GM23338 (cell line): ENCODE measurements around the gene GBF1. TPM values are rescaled to one million over a fixed set of nuclear protein-coding genes. Genes with fewer than 3 reads are reported as not detected.

Source experiments
- ATAC-seq: fragments of 200-7000 bp; cut with Tn5 transposase; 3 replicates; pipeline ENCODE4 v1.9.1; 2020
- DNase-seq: peaks from one replicate; pipeline ENCODE4 v3.0.0-alpha.2; 2015; ENCODE audit warnings: low spot score
- H2AFZ ChIP-seq: fragments of 200-600 bp; sonication (generic); 2 replicates; pipeline ENCODE4 v1.8.0; 2016; ENCODE audit warnings: antibody characterized with exemption, mild to moderate bottlenecking, moderate library complexity
- H3F3A ChIP-seq: fragments of 200-600 bp; sonication (generic); replicated peaks from 2 replicates; pipeline ENCODE4 v1.8.0; 2017; ENCODE audit warnings: antibody characterized with exemption, mixed run types, low read depth
- H3K27ac ChIP-seq: fragments of 200-600 bp; sonication (generic); 2 replicates; pipeline ENCODE4 v1.6.1; 2016; ENCODE audit warnings: low read depth
- H3K27me3 ChIP-seq: fragments of 200-600 bp; sonication (generic); 2 replicates; pipeline ENCODE4 v1.8.0; 2016; ENCODE audit warnings: mild to moderate bottlenecking, mixed run types, moderate library complexity; ENCODE audit not compliant: insufficient read depth
- H3K36me3 ChIP-seq: fragments of 200-600 bp; sonication (generic); 2 replicates; pipeline ENCODE4 v1.8.0; 2016; ENCODE audit warnings: mild to moderate bottlenecking; ENCODE audit not compliant: insufficient read depth
- H3K4me1 ChIP-seq: fragments of 200-600 bp; sonication (generic); 2 replicates; pipeline ENCODE4 v1.8.0; 2016; ENCODE audit warnings: mild to moderate bottlenecking, moderate library complexity; ENCODE audit not compliant: insufficient read depth
- H3K4me2 ChIP-seq: fragments of 200-600 bp; sonication (generic); 2 replicates; pipeline ENCODE4 v1.7.1; 2017; ENCODE audit warnings: mixed run types
- H3K4me3 ChIP-seq: fragments of 200-600 bp; sonication (generic); 2 replicates; pipeline ENCODE4 v1.6.1; 2016; ENCODE audit warnings: mixed run types
- H3K79me2 ChIP-seq: fragments of 200-600 bp; sonication (generic); replicated peaks from 2 replicates; pipeline ENCODE4 v1.8.0; 2017; ENCODE audit warnings: mild to moderate bottlenecking; ENCODE audit not compliant: insufficient read depth
- H3K9me2 ChIP-seq: fragments of 200-600 bp; sonication (generic); 2 replicates; pipeline ENCODE4 v1.8.0; 2017; ENCODE audit not compliant: insufficient read depth
- H4K20me1 ChIP-seq: fragments of 200-600 bp; sonication (generic); replicated peaks from 2 replicates; pipeline ENCODE4 v1.8.0; 2017; ENCODE audit warnings: mild to moderate bottlenecking; ENCODE audit not compliant: insufficient read depth
- H3K27ac Mint-ChIP-seq: 2 replicates; pipeline ENCODE4 v1.8.0; 2020; ENCODE audit warnings: inconsistent platforms, mild to moderate bottlenecking, moderate library complexity, mixed read lengths
- H3K27me3 Mint-ChIP-seq: 3 replicates; pipeline ENCODE4 v1.8.0; 2022; ENCODE audit warnings: low read depth, mild to moderate bottlenecking, moderate library complexity, mixed read lengths, inconsistent platforms; ENCODE audit not compliant: insufficient read depth, poor library complexity
- H3K36me3 Mint-ChIP-seq: 3 replicates; pipeline ENCODE4 v1.8.0; 2021; ENCODE audit warnings: low read depth, mild to moderate bottlenecking, inconsistent platforms, moderate library complexity, mixed read lengths
- H3K4me1 Mint-ChIP-seq: 3 replicates; pipeline ENCODE4 v1.8.0; 2020; ENCODE audit warnings: mild to moderate bottlenecking, inconsistent platforms, mixed read lengths
- H3K4me3 Mint-ChIP-seq: 3 replicates; pipeline ENCODE4 v1.8.0; 2021; ENCODE audit warnings: moderate library complexity, mild to moderate bottlenecking, inconsistent platforms, mixed read lengths
- H3K9me3 Mint-ChIP-seq: 3 replicates; pipeline ENCODE4 v1.8.0; 2020; ENCODE audit warnings: moderate library complexity, mild to moderate bottlenecking, inconsistent platforms, mixed read lengths
- CREB1 ChIP-seq: fragments of 250-450 bp; sonication (Bioruptor Pico); IDR thresholded peaks from 2 replicates; pipeline ENCODE4 v1.5.0; 2020; ENCODE audit warnings: low read depth, mild to moderate bottlenecking, moderate library complexity
- CTCF ChIP-seq, 2 experiments: fragments of 200-600 bp in 1 of 2; sonication (generic) in 1 of 2; conservative IDR thresholded peaks; 2 replicates each; pipeline versions ENCODE4 v1.5.1 to v1.6.1; 2016 to 2017; ENCODE audit warnings: antibody characterized with exemption in 2 of 2, low read depth in 2 of 2, mild to moderate bottlenecking in 2 of 2, moderate library complexity in 1 of 2
- EZH2 ChIP-seq: fragments of 200-600 bp; sonication (generic); IDR thresholded peaks from one replicate; pipeline ENCODE4 v1.8.0; 2017; ENCODE audit warnings: antibody characterized with exemption, mild to moderate bottlenecking, low read depth; ENCODE audit not compliant: unreplicated experiment
- EZH2phosphoT487 ChIP-seq: fragments of 200-600 bp; sonication (generic); IDR thresholded peaks from one replicate; pipeline ENCODE4 v1.8.1; 2018; ENCODE audit warnings: antibody characterized with exemption; ENCODE audit not compliant: unreplicated experiment
- JUNB ChIP-seq: IDR thresholded peaks from one replicate; pipeline ENCODE4 v1.6.1; 2016; ENCODE audit warnings: antibody characterized with exemption; ENCODE audit not compliant: unreplicated experiment
- NANOG ChIP-seq: IDR thresholded peaks from 2 replicates; pipeline ENCODE4 v1.6.1; 2016; ENCODE audit warnings: antibody characterized with exemption, borderline replicate concordance
- POLR2AphosphoS5 ChIP-seq: IDR thresholded peaks from 2 replicates; pipeline ENCODE4 v1.6.1; 2016; ENCODE audit warnings: antibody characterized with exemption, low read depth
- REST ChIP-seq: IDR thresholded peaks from one replicate; pipeline ENCODE4 v1.6.1; 2018; ENCODE audit warnings: antibody characterized with exemption; ENCODE audit not compliant: unreplicated experiment
- STAT1 ChIP-seq: IDR thresholded peaks from one replicate; pipeline ENCODE4 v1.6.1; 2016; ENCODE audit warnings: antibody characterized with exemption; ENCODE audit not compliant: unreplicated experiment
- ZNF114 ChIP-seq: fragments of 250-450 bp; sonication (Bioruptor Pico); IDR thresholded peaks from 2 replicates; pipeline ENCODE4 v1.5.0; 2020; ENCODE audit warnings: mild to moderate bottlenecking, moderate library complexity
- ZNF331 ChIP-seq: fragments of 250-450 bp; sonication (Bioruptor Pico); IDR thresholded peaks from 2 replicates; pipeline ENCODE4 v1.5.0; 2020; ENCODE audit warnings: low read depth, mild to moderate bottlenecking, moderate library complexity
- ZNF462 ChIP-seq: fragments of 250-450 bp; sonication (Bioruptor Pico); IDR thresholded peaks from 2 replicates; pipeline ENCODE4 v1.5.0; 2020; ENCODE audit warnings: mild to moderate bottlenecking, moderate library complexity
- polyA plus RNA-seq: library from polyadenylated mRNA; unstranded; fragments of >200 nt; fragmentation: Nextera tagmentation; extraction: Ambion mirVana; gene quantifications from 2 replicates; pipeline ENCODE4 v1.2.1, GENCODE V29; 2016
- total RNA-seq: library from RNA; depleted of rRNA; stranded (reverse); fragments of >200 nt; shearing (Covaris generic); gene quantifications from 2 replicates; pipeline ENCODE4 v1.2.3, GENCODE V29; 2014
- TF ChIP-seq, protein P1 (sequence below): IDR thresholded peaks from 2 replicates; pipeline ENCODE4 v1.6.1; 2016; ENCODE audit warnings: antibody characterized with exemption

The GBF1 gene
- total and polyA plus RNA-seq, 2 experiments from 2014 or later, result 6.5 to 27.2 TPM

DNA sequence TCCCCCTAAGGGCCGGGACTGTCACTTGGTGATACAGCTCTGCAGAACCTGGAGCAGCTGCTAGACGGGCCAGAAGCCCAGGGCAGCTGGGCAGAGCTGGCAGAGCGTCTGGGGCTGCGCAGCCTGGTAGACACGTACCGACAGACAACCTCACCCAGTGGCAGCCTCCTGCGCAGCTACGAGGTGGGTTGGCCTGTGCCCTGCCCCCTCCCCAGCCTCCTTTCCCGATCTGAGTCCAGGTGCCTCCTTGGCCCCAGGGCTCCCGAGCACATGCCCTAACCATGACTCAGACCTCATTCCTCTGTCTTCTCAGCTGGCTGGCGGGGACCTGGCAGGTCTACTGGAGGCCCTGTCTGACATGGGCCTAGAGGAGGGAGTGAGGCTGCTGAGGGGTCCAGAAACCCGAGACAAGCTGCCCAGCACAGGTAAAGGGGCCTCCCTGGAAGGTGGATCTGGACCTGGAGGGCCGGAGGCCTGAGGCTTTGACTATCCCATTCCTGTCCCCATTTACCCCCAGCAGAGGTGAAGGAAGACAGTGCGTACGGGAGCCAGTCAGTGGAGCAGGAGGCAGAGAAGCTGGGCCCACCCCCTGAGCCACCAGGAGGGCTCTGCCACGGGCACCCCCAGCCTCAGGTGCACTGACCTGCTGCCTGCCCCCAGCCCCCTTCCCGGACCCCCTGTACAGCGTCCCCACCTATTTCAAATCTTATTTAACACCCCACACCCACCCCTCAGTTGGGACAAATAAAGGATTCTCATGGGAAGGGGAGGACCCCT, 156.6 kb downstream of the GBF1 start:
- no peak overlapping the region for H2AFZ ChIP-seq
- no peaks in the 10 kb centered on the region; the same call in 2 of the 3 replicates for H3K36me3 Mint-ChIP-seq
- no peaks in the 10 kb centered on the region for H3K79me2 ChIP-seq
- no peaks in the 10 kb centered on the region for H3K9me3 Mint-ChIP-seq
- no peak overlapping the region for H3K4me3 Mint-ChIP-seq
- 0 out of 2 replicates have a peak, but pooled peaks cover 9% of the 10 kb centered on the region for H3F3A ChIP-seq
- no peak overlapping the region for H3K27ac Mint-ChIP-seq
- 0 out of 2 replicates have a peak, but pooled peaks cover 3% of the 10 kb centered on the region for H3K4me1 ChIP-seq
- TF ChIP-seq STAT1 (no peak), ZNF114 (CRISPR knock-in tag) (no peak), ZNF331 (no peak), CTCF (conservative IDR thresholded peaks at IDR 0.05; ENCODE audit: low read depth in 2 of 2) (no peak), JUNB (no peak), CREB1 (CRISPR knock-in tag) (no peak), EZH2phosphoT487 (no peak), NANOG (no peak), REST (no peak), EZH2 (no peak), ZNF462 (no peak), POLR2AphosphoS5 (no peak)
- TF ChIP-seq, protein P1, sequence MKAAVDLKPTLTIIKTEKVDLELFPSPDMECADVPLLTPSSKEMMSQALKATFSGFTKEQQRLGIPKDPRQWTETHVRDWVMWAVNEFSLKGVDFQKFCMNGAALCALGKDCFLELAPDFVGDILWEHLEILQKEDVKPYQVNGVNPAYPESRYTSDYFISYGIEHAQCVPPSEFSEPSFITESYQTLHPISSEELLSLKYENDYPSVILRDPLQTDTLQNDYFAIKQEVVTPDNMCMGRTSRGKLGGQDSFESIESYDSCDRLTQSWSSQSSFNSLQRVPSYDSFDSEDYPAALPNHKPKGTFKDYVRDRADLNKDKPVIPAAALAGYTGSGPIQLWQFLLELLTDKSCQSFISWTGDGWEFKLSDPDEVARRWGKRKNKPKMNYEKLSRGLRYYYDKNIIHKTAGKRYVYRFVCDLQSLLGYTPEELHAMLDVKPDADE, result no peak
- no peak overlapping the region for H3K27ac ChIP-seq
- no peak overlapping the region for H3K4me2 ChIP-seq
- H4K20me1 ChIP-seq, result no peaks in the 10 kb centered on the region
- H3K9me2 ChIP-seq, result no peaks in the 10 kb centered on the region
- no peak overlapping the region for H3K4me3 ChIP-seq
- DNase-seq (no peak), ATAC-seq (no peak)
- H3K27me3 ChIP-seq, result no peaks in the 10 kb centered on the region
- H3K36me3 ChIP-seq, result no peaks in the 10 kb centered on the region
- peaks cover 23% of the 10 kb centered on the region for H3K27me3 Mint-ChIP-seq
- H3K4me1 Mint-ChIP-seq, result peaks cover 7% of the 10 kb centered on the region; the same call in 2 of the 3 replicates
